Astrocyte of the cerebellum (primary cell): Measurements from ENCODE around the gene C2orf81.

Source experiments
- DNase-seq: peaks from one replicate; pipeline ENCODE4 v3.0.0-alpha.2; 2011; ENCODE audit warnings: low read depth
- H3K4me3 ChIP-seq: 2 replicates; pipeline ENCODE4 v1.5.1; 2011; ENCODE audit warnings: mild to moderate bottlenecking, low read depth, low read length, moderate library complexity
- in situ Hi-C: cut with HindIII; loops from 2 replicates; pipeline ENCODE4 v1.10.0; 2017; ENCODE audit warnings: low sequenced_read_pairs
- TF ChIP-seq, protein P1 (sequence below): IDR thresholded peaks from 2 replicates; pipeline ENCODE4 v1.5.1; 2012; ENCODE audit warnings: low read length, low read depth, moderate library complexity, mild to moderate bottlenecking; ENCODE audit errors: missing control alignments

C2orf81 gene

DNA sequence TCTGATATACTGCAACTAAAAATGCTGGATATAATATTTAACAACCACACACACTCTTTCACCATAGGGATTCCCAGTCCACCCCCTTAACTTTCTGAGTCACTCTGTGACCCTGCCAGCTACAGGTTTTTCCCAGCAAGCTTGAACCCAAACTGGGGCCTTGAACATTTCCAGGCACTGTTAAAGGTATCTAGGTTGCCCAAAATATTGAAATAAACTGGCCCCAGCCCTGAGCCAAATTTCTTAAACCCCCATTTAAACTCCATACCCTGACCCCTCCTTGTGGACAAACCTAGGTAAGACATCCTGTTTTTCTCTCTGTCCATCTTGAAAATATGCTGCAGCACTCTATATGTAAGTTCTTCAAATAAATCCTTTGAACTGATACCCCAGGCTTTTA lies 21.6 kb downstream of the C2orf81 start:
- DNase-seq, result no peak
- in situ Hi-C loops, result no loop called here
- TF ChIP-seq, protein P1, sequence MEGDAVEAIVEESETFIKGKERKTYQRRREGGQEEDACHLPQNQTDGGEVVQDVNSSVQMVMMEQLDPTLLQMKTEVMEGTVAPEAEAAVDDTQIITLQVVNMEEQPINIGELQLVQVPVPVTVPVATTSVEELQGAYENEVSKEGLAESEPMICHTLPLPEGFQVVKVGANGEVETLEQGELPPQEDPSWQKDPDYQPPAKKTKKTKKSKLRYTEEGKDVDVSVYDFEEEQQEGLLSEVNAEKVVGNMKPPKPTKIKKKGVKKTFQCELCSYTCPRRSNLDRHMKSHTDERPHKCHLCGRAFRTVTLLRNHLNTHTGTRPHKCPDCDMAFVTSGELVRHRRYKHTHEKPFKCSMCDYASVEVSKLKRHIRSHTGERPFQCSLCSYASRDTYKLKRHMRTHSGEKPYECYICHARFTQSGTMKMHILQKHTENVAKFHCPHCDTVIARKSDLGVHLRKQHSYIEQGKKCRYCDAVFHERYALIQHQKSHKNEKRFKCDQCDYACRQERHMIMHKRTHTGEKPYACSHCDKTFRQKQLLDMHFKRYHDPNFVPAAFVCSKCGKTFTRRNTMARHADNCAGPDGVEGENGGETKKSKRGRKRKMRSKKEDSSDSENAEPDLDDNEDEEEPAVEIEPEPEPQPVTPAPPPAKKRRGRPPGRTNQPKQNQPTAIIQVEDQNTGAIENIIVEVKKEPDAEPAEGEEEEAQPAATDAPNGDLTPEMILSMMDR, result peak; percentile 61
- no peak overlapping the region for H3K4me3 ChIP-seq

DNA sequence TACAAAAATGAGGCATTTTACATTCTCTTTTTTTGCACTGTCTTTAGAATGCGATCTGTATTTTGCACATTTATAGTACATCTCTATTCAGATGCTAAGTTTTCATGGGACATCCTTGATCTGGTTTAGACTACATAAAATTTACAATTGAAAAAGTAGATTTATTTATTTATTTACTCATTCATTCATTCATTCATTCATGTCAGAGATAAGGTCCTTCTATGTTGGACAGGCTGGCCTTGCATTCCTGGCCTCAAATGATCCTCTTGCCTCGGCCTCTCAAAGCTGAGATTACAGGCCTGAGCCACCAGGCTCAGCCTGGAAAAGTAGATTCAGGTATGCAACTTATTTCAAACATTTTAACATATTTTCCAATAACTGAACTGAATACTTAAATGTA lies 25.3 kb downstream of the C2orf81 start:
- DNase-seq, result no peak
- no peak overlapping the region for H3K4me3 ChIP-seq
- TF ChIP-seq, protein P1, result no peak
- in situ Hi-C loops, result no loop called here

DNA sequence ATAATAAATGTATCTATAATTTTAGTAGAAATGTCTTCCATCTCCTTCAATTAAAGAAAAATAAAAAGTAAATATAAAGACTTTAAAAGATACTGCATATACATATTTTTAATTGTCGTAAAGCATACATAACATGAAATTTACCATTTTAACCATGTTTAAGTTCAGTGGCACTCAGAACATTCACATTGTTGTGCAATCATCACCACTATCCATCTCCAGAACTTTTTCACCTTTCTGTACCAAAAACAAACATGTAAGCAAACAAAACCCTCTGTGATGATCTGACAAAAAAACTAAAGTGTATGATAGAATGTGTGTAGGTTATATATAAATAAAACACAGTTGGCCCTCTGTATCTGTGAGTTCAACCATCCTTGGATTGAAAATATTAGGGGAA lies 27.9 kb downstream of the C2orf81 start:
- H3K4me3 ChIP-seq, result no peak overlapping the region
- in situ Hi-C loops, result no loop called here
- TF ChIP-seq, protein P1, result no peak

DNA sequence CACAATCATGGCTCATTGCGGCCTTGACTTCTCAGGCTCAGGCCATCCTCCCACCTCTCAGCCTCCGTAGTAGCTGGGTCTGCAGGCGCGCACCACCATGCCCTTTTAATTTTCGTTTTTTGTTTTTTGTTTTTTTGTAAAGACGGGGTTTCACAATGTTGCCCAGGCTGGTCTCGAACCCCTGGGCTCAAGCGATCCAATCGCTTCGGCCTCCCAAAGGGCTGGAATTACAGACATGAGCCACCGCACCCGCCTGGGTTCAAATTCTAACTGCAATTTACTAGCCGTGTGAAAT lies 29.0 kb downstream of the C2orf81 start:
- no peak for DNase-seq
- TF ChIP-seq, protein P1, result no peak
- in situ Hi-C loops, result no loop called here
- no peak overlapping the region for H3K4me3 ChIP-seq

More for the DNA sequence above, 27.9 kb downstream of the C2orf81 start:
- DNase-seq, result no peak

DNA sequence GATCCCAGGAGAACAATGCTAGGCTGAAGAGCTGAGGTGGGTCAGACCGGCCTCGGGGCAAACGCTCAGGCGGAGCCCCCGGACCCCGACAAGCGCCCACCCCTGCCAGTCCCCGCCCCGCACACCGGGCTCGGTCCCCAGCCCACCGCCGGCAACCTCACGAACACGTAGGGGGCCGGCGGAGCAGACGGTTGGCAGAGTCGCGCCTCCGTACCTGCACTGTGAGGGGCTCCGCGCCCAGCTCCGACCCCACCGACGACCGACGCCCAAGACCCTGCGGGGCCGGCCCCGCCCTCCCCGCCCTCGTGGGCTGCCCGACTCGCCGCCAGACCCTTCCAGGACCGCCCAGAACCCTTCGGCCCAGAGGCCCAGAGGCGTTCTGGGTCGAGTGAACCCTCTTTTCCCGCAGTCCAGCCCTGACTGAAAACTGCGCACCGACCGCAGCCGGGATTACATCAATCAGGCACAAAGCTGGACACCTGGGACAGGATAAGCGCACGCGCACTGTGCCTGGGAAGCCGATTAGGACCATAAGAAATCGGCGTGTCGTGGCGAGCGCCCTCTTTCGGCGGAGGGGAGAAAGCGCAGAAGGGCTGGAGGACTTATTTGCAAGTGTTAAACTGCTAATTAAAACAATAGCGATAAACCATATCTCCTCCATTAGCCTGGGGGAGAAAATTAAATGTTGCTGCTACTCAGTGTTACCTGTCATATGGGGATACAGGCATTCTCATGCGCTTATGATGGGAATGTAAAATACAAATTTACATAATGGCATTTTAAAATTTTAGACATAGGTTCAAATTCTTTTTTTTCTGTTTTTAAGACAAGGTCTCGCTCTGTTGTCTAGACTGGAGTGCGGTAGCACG lies 29.6 kb downstream of the C2orf81 start:
- in situ Hi-C loops, result no loop called here
- TF ChIP-seq, protein P1, result peak; percentile 99
- H3K4me3 ChIP-seq, result peak overlapping the region; percentile 67
- peak; percentile 82 for DNase-seq

DNA sequence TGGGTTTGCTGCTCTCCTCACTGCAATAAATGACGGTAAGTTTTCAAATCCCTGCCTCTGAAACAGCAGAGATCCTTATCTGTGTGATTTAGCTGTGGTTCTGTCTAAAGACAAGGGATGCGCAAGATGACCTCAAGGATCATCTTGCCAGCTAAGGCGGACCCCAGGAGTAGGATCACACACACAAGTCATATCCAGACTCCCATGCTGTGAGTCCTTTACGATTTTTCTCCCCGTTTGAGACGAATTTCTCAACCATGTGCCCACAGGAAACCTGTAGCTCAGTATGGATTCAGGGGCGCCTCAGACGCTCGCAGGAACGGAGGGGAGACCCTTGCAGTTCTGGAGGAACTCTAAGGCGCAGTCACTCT lies 30.2 kb downstream of the C2orf81 start:
- TF ChIP-seq, protein P1, result no peak
- in situ Hi-C loops, result no loop called here
- DNase-seq, result no peak
- H3K4me3 ChIP-seq, result peak overlapping the region; percentile 67
